Transverse colon (tissue), 4 donors: ENCODE data around the gene ATAD3C.
"Not testable (repeated sequence)": the region's sequence is repeated elsewhere in the genome, so short reads cannot be mapped to it uniquely, and the experiment has no call there.

Experiments used
- POLR2A ChIP-seq: fragments of 450-650 bp; IDR thresholded peaks from one replicate; pipeline ENCODE4 v1.6.1; 2016; ENCODE audit warnings: antibody characterized with exemption, mild to moderate bottlenecking, moderate library complexity
- POLR2AphosphoS5 ChIP-seq, 3 donors: sonication (generic); formaldehyde crosslinking; IDR thresholded peaks; one replicate each; pipeline ENCODE4 v1.6.1; 2016; ENCODE audit warnings: antibody characterized with exemption in 3 of 3
- TF ChIP-seq, protein P1 (sequence below), 5 experiments: fragments of 200-600 bp in 3 of 5; fragments of 450-650 bp in 2 of 5; sonication (generic) in 3 of 5; IDR thresholded peaks; 1 replicate in 2 of 5; 2 replicates in 3 of 5; pipeline ENCODE4 v1.5.1; 2016 to 2017; ENCODE audit warnings: antibody characterized with exemption in 5 of 5, inconsistent platforms in 3 of 5, mild to moderate bottlenecking in 2 of 5, moderate library complexity in 1 of 5

DNA sequence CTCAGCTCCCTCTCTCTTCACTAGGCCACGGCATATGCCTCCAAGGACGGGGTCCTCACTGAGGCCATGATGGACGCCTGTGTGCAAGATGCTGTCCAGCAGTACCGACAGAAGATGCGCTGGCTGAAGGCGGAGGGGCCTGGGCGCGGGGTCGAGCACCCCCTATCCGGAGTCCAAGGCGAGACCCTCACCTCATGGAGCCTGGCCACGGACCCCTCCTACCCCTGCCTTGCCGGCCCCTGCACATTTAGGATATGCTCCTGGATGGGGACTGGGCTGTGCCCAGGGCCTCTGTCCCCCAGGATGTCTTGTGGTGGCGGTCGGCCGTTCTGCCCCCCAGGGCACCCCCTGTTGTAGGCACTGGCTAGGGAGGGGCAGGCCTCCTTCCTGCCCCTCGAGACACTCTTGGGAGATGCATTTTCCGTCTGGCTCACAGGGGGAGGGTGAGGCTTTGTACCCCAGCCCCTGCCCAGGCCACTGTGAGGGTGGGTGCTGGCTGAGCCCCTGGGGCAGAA, 46.0 kb downstream of the ATAD3C start:
- TF ChIP-seq, protein P1, sequence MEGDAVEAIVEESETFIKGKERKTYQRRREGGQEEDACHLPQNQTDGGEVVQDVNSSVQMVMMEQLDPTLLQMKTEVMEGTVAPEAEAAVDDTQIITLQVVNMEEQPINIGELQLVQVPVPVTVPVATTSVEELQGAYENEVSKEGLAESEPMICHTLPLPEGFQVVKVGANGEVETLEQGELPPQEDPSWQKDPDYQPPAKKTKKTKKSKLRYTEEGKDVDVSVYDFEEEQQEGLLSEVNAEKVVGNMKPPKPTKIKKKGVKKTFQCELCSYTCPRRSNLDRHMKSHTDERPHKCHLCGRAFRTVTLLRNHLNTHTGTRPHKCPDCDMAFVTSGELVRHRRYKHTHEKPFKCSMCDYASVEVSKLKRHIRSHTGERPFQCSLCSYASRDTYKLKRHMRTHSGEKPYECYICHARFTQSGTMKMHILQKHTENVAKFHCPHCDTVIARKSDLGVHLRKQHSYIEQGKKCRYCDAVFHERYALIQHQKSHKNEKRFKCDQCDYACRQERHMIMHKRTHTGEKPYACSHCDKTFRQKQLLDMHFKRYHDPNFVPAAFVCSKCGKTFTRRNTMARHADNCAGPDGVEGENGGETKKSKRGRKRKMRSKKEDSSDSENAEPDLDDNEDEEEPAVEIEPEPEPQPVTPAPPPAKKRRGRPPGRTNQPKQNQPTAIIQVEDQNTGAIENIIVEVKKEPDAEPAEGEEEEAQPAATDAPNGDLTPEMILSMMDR (IDR thresholded peaks at IDR 0.05) = not testable (repeated sequence)
- not testable (repeated sequence) for TF ChIP-seq POLR2A; POLR2AphosphoS5 (IDR thresholded peaks at IDR 0.05)
